AG04449 (cell line): ENCODE results near the gene CBFA2T2.
"Not testable (repeated sequence)": the region's sequence is repeated elsewhere in the genome, so short reads cannot be mapped to it uniquely, and the experiment has no call there.

Experiments
- CTCF ChIA-PET: fragments of 350-600 bp; formaldehyde crosslinking; extraction: SDS; loops from one replicate; lab custom pipeline; 2021; ENCODE audit warnings: antibody characterized with exemption; lab: Yijun Ruan, JAX
- POLR2A ChIA-PET: fragments of 400-600, 350-600 bp; formaldehyde crosslinking; extraction: SDS; loops from one replicate; lab custom pipeline; 2020; ENCODE audit warnings: antibody characterized with exemption, inconsistent platforms; lab: Yijun Ruan, JAX
- DNase-seq: peaks from one replicate; pipeline ENCODE4 v3.0.0-alpha.2; 2010; ENCODE audit warnings: low read depth, low spot score
- H3K4me3 ChIP-seq: 2 replicates; pipeline ENCODE4 v1.5.1; 2011; ENCODE audit warnings: low read depth, mild to moderate bottlenecking, control low read depth, low read length
- TF ChIP-seq, protein P1 (sequence below): IDR thresholded peaks from one replicate; pipeline ENCODE4 v1.5.1; 2011; ENCODE audit warnings: mild to moderate bottlenecking, moderate library complexity, low read length, control low read depth, inconsistent platforms; ENCODE audit not compliant: insufficient read depth; ENCODE audit errors: missing control alignments

CBFA2T2 gene

DNA sequence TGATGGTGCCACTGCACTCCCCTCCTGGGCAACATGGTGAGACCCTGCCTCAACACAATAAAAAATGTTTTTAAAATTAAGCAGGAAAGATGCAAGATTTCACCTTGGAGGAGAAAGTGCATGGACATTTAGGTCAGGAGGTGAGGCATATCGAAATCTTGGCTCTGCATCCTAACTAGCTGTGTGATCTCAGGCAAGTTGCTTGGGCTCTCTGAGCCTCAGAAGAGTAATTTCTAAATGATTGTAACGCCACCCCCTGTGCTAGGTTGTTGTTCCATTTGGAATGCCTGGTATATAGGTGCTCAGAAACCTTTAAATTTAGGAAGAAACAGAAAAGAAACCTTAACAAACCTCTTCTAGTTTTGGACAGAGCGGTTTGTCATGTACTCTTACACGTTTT is 136.3 kb downstream of the CBFA2T2 start:
- no peak overlapping the region for H3K4me3 ChIP-seq
- ChIA-PET POLR2A (no interaction called here), CTCF (no interaction called here)
- no peak for DNase-seq
- TF ChIP-seq, protein P1, sequence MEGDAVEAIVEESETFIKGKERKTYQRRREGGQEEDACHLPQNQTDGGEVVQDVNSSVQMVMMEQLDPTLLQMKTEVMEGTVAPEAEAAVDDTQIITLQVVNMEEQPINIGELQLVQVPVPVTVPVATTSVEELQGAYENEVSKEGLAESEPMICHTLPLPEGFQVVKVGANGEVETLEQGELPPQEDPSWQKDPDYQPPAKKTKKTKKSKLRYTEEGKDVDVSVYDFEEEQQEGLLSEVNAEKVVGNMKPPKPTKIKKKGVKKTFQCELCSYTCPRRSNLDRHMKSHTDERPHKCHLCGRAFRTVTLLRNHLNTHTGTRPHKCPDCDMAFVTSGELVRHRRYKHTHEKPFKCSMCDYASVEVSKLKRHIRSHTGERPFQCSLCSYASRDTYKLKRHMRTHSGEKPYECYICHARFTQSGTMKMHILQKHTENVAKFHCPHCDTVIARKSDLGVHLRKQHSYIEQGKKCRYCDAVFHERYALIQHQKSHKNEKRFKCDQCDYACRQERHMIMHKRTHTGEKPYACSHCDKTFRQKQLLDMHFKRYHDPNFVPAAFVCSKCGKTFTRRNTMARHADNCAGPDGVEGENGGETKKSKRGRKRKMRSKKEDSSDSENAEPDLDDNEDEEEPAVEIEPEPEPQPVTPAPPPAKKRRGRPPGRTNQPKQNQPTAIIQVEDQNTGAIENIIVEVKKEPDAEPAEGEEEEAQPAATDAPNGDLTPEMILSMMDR = no peak

DNA sequence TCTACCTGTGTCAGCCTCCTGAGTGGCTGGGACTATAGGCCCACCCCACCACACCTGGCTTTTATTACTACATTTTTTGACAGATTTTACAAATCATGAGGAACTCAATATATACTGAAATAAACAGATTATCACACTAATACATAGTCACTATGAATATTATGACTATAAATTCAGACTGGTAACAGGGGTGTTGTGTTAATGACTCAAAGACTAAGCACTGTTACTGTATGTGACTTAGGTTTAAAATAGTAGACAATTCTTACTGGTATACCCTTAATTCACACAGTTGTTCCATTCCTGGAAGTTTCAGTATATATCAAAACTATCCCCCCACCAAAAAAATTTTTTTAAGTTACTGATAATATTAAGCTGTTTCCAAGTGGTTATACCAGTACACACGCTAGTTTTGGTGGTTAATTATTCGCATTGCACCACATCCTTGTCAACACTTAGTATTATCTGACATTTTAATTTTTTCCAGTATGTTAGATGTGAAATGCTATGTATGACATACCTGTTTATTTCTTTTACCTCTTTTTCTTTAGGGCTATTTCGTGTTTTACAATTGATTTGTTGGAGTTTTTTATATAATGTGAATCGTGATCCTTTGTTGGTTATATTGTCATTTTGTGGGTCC is 137.8 kb downstream of the CBFA2T2 start:
- CTCF ChIA-PET = no interaction called here
- no peak overlapping the region for H3K4me3 ChIP-seq
- TF ChIP-seq, protein P1 = no peak
- POLR2A ChIA-PET = no interaction called here
- DNase-seq = no peak

DNA sequence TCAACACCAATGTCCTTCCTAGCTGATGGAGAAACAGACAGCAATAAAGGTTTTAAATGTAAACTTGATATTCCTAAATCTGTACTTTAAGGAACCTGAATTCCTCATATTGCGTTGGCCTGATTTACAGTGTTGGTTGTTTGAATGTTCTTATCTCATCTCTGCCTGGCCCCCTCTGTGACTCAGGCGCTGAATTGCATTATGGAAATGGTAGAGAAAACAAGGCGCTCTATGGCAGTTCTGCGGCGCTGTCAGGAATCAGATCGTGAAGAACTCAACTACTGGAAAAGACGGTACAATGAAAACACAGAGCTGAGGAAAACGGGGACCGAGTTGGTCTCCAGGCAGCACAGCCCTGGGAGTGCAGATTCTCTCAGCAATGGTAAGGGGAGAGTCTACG is 139.6 kb downstream of the CBFA2T2 start:
- TF ChIP-seq, protein P1 = no peak
- H3K4me3 ChIP-seq = no peak overlapping the region
- ChIA-PET CTCF (no interaction called here), POLR2A (no interaction called here)
- DNase-seq = no peak

DNA sequence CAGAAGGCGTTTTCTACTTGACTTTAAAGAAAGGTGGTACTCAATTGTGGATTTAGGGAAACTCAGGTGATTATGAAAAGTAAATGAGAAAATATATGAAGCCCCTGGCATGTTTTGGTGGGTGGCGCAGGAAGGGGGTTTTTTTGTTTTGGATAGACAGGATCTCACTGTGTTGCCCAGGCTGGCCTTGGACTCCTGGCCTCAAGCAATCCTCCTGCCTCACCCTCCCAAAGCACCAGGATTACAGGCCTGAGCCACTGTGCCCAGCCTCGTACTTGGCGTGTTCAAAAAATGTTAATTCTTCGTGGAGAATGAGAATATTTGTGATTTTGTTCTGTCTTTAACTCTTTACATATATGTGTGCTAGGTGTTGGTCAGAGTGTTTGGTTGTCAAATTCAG is 140.1 kb downstream of the CBFA2T2 start:
- ChIA-PET CTCF (interaction anchor here (1.2 kb wide), 1 partner anchor 11 kb away, joined by 3 read pairs; no protein-coding TSS in a partner anchor), POLR2A (no interaction called here)
- TF ChIP-seq, protein P1 = no peak
- no peak overlapping the region for H3K4me3 ChIP-seq
- DNase-seq = no peak

DNA sequence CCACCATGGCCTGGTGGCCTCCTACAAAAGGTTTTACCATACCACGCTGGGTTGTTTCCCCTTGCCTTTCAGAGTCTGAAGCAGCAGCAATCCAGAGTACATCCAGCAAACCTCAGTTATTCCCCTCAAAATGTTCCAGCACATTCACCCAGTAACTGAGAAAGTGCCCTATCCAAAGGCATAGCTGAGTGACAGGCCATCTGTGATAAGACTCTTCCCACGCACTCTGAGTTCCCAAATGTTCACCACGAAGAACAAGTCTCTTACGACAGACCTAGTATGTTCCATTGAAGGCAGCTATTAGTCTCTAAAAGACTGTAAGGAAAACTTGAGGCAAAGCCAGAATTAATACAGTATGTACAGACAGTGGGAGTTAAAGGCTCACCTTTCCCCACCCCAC is 140.6 kb downstream of the CBFA2T2 start:
- TF ChIP-seq, protein P1 = no peak
- H3K4me3 ChIP-seq = no peak overlapping the region
- DNase-seq = no peak
- ChIA-PET POLR2A (no interaction called here), CTCF (interaction anchor here (1.2 kb wide), 1 partner anchor 10 kb away, joined by 3 read pairs; no protein-coding TSS in a partner anchor)

DNA sequence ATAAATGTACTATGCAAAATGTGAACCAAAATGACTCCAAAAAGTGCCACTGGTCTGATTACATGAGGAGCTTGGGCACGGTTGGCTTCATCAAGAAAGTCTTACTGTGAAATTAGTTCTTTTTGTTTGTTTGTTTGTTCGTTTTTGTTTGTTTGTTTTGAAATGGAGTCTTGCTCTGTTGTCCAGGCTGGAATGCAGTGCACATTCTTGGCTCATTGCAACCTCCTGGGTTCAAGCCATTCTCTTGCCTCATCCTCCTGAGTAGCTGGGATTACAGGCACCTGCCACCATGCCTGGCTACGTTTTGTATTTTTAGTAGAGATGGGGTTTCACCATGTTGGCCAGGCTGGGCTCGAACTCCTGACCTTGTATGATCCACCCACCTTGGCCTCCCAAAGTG is 142.0 kb downstream of the CBFA2T2 start:
- CTCF ChIA-PET = interaction anchor here (1.4 to 1.7 kb wide), 2 partner anchors 10 to 21 kb away, joined by 5 to 6 read pairs; no protein-coding TSS in a partner anchor

DNA sequence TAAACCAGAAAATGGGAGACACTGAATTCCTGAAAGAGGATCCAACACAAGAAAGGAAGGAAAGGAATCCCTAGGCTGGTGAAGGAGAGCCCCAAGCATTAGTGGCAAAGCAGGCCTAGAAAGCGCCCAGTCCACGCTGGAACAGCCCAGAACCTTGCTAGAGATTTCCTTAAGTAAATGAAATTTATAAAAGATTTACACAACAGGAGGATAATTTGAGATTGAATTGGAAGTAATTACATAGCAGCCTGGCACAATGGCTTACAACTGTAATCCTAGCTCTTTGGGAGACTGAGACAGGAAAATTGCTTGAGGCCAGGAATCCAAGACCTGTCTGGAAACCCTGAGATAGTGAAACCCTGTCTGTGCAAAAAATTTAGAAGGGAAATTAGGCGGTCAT is 145.4 kb downstream of the CBFA2T2 start:
- ChIA-PET POLR2A (no interaction called here), CTCF (no interaction called here)
- TF ChIP-seq, protein P1 = no peak
- no peak overlapping the region for H3K4me3 ChIP-seq
- DNase-seq = no peak

More for the DNA sequence above, 142.0 kb downstream of the CBFA2T2 start:
- DNase-seq, POLR2A ChIA-PET, H3K4me3 ChIP-seq: not testable (repeated sequence)
